Type B pancreatic cell (in vitro differentiated cells): ENCODE measurements around the gene TMIGD3. TPM values are rescaled to one million over a fixed set of nuclear protein-coding genes. Genes with fewer than 3 reads are reported as not detected.

Experiments used
- DNase-seq: peaks from one replicate; pipeline ENCODE4 v3.0.0; 2021; ENCODE audit warnings: mixed read lengths; ENCODE audit not compliant: unreplicated experiment; ENCODE audit errors: extremely low spot score
- H3K27ac Mint-ChIP-seq: 2 replicates; pipeline ENCODE4 v1.8.0; 2021; ENCODE audit warnings: mild to moderate bottlenecking, mixed read lengths
- H3K27me3 Mint-ChIP-seq: 2 replicates; pipeline ENCODE4 v1.8.0; 2021; ENCODE audit warnings: mixed read lengths
- H3K36me3 Mint-ChIP-seq: 2 replicates; pipeline ENCODE4 v1.8.0; 2021; ENCODE audit warnings: mixed read lengths
- H3K4me1 Mint-ChIP-seq: one replicate; pipeline ENCODE4 v1.8.0; 2021; ENCODE audit warnings: mixed read lengths; ENCODE audit not compliant: unreplicated experiment
- H3K4me3 Mint-ChIP-seq: 2 replicates; pipeline ENCODE4 v1.8.0; 2021; ENCODE audit warnings: mild to moderate bottlenecking, mixed read lengths
- H3K9me3 Mint-ChIP-seq: 2 replicates; pipeline ENCODE4 v1.8.0; 2021; ENCODE audit warnings: mixed read lengths
- total RNA-seq: library from RNA; stranded (reverse); gene quantifications from 2 replicates; pipeline ENCODE4 v1.2.1, GENCODE V29; 2021; ENCODE audit warnings: low replicate concordance
- TF ChIP-seq, protein P1 (sequence below): fragments of 200-600 bp; sonication (generic); conservative IDR thresholded peaks from 2 replicates; pipeline ENCODE4 v1.5.0; 2021; ENCODE audit warnings: antibody characterized with exemption, mild to moderate bottlenecking

Gene TMIGD3
- total RNA-seq, 1 donor from 2014 or later, result not detected

DNA sequence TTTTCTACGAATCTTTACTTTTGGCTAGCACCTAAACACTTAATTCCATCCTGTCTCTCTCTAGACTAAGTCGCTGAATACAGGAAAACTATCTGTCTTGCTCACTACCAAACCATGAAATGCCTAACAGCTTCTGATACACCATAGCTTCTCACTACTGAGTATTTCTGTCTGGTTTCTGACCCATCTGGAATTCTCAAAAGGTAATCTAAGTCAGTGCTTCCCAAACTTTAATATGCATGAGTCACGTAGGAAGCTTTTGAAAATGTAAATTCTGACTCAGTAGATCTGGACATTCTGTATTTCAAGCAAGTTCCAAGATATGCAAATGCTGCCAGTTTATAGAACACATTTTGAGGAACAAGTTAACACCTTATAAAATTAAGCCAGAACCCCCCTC, 66.7 kb downstream of the TMIGD3 start:
- H3K4me1 Mint-ChIP-seq, result no peaks in the 10 kb centered on the region
- peaks cover 18% of the 10 kb centered on the region for H3K36me3 Mint-ChIP-seq
- peaks cover 4% of the 10 kb centered on the region for H3K27me3 Mint-ChIP-seq
- no peak overlapping the region for H3K4me3 Mint-ChIP-seq
- DNase-seq, result no peak
- TF ChIP-seq, protein P1, sequence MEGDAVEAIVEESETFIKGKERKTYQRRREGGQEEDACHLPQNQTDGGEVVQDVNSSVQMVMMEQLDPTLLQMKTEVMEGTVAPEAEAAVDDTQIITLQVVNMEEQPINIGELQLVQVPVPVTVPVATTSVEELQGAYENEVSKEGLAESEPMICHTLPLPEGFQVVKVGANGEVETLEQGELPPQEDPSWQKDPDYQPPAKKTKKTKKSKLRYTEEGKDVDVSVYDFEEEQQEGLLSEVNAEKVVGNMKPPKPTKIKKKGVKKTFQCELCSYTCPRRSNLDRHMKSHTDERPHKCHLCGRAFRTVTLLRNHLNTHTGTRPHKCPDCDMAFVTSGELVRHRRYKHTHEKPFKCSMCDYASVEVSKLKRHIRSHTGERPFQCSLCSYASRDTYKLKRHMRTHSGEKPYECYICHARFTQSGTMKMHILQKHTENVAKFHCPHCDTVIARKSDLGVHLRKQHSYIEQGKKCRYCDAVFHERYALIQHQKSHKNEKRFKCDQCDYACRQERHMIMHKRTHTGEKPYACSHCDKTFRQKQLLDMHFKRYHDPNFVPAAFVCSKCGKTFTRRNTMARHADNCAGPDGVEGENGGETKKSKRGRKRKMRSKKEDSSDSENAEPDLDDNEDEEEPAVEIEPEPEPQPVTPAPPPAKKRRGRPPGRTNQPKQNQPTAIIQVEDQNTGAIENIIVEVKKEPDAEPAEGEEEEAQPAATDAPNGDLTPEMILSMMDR, result no peak
- H3K9me3 Mint-ChIP-seq, result no peaks in the 10 kb centered on the region
- no peak overlapping the region for H3K27ac Mint-ChIP-seq

Other genes starting within 250 kb of the TMIGD3 start
- 1.3 and 1.9 TPM in 2 replicates for gene CHIA, start 212.8 kb downstream of the TMIGD3 start, total RNA-seq
- 1.8 and 3.0 TPM in 2 replicates for gene OVGP1, start 75.9 kb downstream of the TMIGD3 start, total RNA-seq
- 33.0 and 42.8 TPM in 2 replicates for gene WDR77, start 54.4 kb downstream of the TMIGD3 start, total RNA-seq
- gene ATP5PB, start 54.2 kb downstream of the TMIGD3 start, total RNA-seq, result 242 and 272 TPM in 2 replicates
- gene C1orf162, start 29.6 kb downstream of the TMIGD3 start, total RNA-seq, result 0.95 and 2.1 TPM in 2 replicates
- gene ADORA3, start within 50 bp of the TMIGD3 start, total RNA-seq, result not detected in 2 replicates
- 42.3 and 58.0 TPM in 2 replicates for gene RAP1A, start 116.2 kb upstream of the TMIGD3 start, total RNA-seq
- gene INKA2, start 235.8 kb upstream of the TMIGD3 start, total RNA-seq, result 5.3 and 9.7 TPM in 2 replicates